Sigmoid colon (tissue), 7 donors: ENCODE results near the gene AQP1. TPM values are rescaled to one million over a fixed set of nuclear protein-coding genes. Genes with fewer than 3 reads are reported as not detected.

Experiments used
- DNase-seq: peaks from one replicate; pipeline ENCODE4 v3.0.0-alpha.2; 2019
- H3K27ac ChIP-seq, 4 donors: fragments of 200-600 bp; sonication (generic); one replicate each; pipeline ENCODE4 v1.5.1; 2016 to 2019; ENCODE audit warnings: mild to moderate bottlenecking in 1 of 4
- H3K27me3 ChIP-seq, 3 donors: fragments of 200-600 bp; sonication (generic); one replicate each; pipeline ENCODE4 v1.5.1; 2019; ENCODE audit warnings: mild to moderate bottlenecking in 1 of 3
- H3K36me3 ChIP-seq, 4 donors: fragments of 200-600 bp; sonication (generic); one replicate each; pipeline ENCODE4 v1.5.1; 2016 to 2019
- H3K4me1 ChIP-seq, 4 donors: fragments of 200-600 bp; sonication (generic); one replicate each; pipeline ENCODE4 v1.5.1; 2017 to 2019
- H3K4me3 ChIP-seq, 4 donors: fragments of 200-600 bp; sonication (generic); one replicate each; pipeline ENCODE4 v1.5.1; 2017 to 2019; ENCODE audit warnings: mild to moderate bottlenecking in 2 of 4, moderate library complexity in 1 of 4
- H3K9me3 ChIP-seq, 4 donors: fragments of 200-600 bp in 3 of 4; sonication (generic) in 3 of 4; one replicate each; pipeline versions ENCODE4 v1.5.1 to v1.6.1; 2013 to 2019
- CTCF ChIP-seq, 4 experiments: fragments of 450-650 bp in 3 of 4; fragments of 200-600 bp in 1 of 4; IDR thresholded peaks; one replicate each; pipeline ENCODE4 v1.5.1; 2016 to 2019; ENCODE audit warnings: antibody characterized with exemption in 4 of 4, mild to moderate bottlenecking in 3 of 4, moderate library complexity in 2 of 4
- EP300 ChIP-seq, 4 donors: sonication (generic); formaldehyde crosslinking; IDR thresholded peaks; one replicate each; pipeline ENCODE4 v1.6.1; 2017; ENCODE audit warnings: antibody characterized with exemption in 4 of 4
- POLR2A ChIP-seq, 2 donors: fragments of 450-650 bp; IDR thresholded peaks; one replicate each; pipeline ENCODE4 v1.6.1; 2016; ENCODE audit warnings: antibody characterized with exemption in 2 of 2, mild to moderate bottlenecking in 2 of 2, moderate library complexity in 2 of 2
- POLR2AphosphoS5 ChIP-seq, 4 donors: sonication (generic); formaldehyde crosslinking; IDR thresholded peaks; one replicate each; pipeline ENCODE4 v1.6.1; 2017; ENCODE audit warnings: antibody characterized with exemption in 4 of 4
- WGBS, 2 donors: extraction: QIAGEN DNeasy Blood & Tissue Kit; methylation state at CpG; one replicate each; pipeline ENCODE4 v1.1.7; 2013; 5-methylcytosine and 5-hydroxymethylcytosine counted together
- intact Hi-C: fragments of 100-400 bp; cut with DNase I; formaldehyde crosslinking; loops from one replicate; pipeline ENCODE4 v1.15.1; 2023
- polyA plus RNA-seq, 3 donors: library from polyadenylated mRNA; stranded (reverse); fragments of 200-250 nt; gene quantifications; one replicate each; pipeline ENCODE4 v1.2.3, GENCODE V29; 2013
- total RNA-seq, 4 donors: library from RNA; depleted of rRNA; stranded (reverse); fragments of >200 nt; gene quantifications; one replicate each; pipeline ENCODE4 v1.1.0, GENCODE V29; 2016
- donor health status: healthy with polysubstance abuse.
- donor health status: Bipolar disorder and iron deficiency.
- donor health status: healthy.

The AQP1 gene
- total and polyA plus RNA-seq, 7 donors = 3.7 to 191 (median 66.0) TPM

- Histone ChIP-seq H3K4me1 (peaks cover 0 to 7% (median 2%) of the 10 kb centered on the region in 4 donors), H3K27me3 (no peaks in the 10 kb centered on the region), H3K27ac (peak overlapping the region in 1 of 4 donors; percentile 28), H3K4me3 (no peak overlapping the region), H3K36me3 (no peaks in the 10 kb centered on the region), H3K9me3 (no peaks in the 10 kb centered on the region)
- DNase-seq = no peak
- WGBS, 2 donors = 79 to 86% methylated on average over 12 of the region's 12 CpGs
- intact Hi-C loops = no loop called here
- TF ChIP-seq POLR2AphosphoS5 (IDR thresholded peaks at IDR 0.05) (no peak), POLR2A (IDR thresholded peaks at IDR 0.05) (no peak), CTCF (IDR thresholded peaks at IDR 0.05) (no peak), EP300 (IDR thresholded peaks at IDR 0.05) (no peak)
Observed at GRCh38 chr7:30898411-30898810, 13.2 kb upstream of the AQP1 start.

GRCh38 chr7:30899066-30899465 is 12.6 kb upstream of the AQP1 start:
- intact Hi-C loops = no loop called here
- H3K4me1 ChIP-seq = peaks cover 0 to 7% (median 2%) of the 10 kb centered on the region in 4 donors
- H3K9me3 ChIP-seq = no peaks in the 10 kb centered on the region
- no peak for DNase-seq
- H3K27me3 ChIP-seq = no peaks in the 10 kb centered on the region
- no peak overlapping the region for H3K4me3 ChIP-seq
- no peak overlapping the region for H3K27ac ChIP-seq
- TF ChIP-seq POLR2AphosphoS5 (IDR thresholded peaks at IDR 0.05) (no peak), CTCF (IDR thresholded peaks at IDR 0.05) (no peak), EP300 (IDR thresholded peaks at IDR 0.05) (no peak)
- 95 to 96% methylated on average over 7 of the region's 7 CpGs for WGBS, 2 donors
- no peaks in the 10 kb centered on the region for H3K36me3 ChIP-seq

- Histone ChIP-seq H3K4me1 (peaks cover 0 to 8% (median 2%) of the 10 kb centered on the region in 4 donors), H3K27me3 (no peaks in the 10 kb centered on the region), H3K27ac (peak overlapping the region in 3 of 4 donors; percentile 14 to 72 (median 28)), H3K36me3 (no peaks in the 10 kb centered on the region), H3K4me3 (no peak overlapping the region), H3K9me3 (no peaks in the 10 kb centered on the region)
- DNase-seq = no peak
- intact Hi-C loops = no loop called here
- TF ChIP-seq EP300 (IDR thresholded peaks at IDR 0.05) = no peak
- no peak for TF ChIP-seq POLR2A (IDR thresholded peaks at IDR 0.05)
- no peak for TF ChIP-seq CTCF (IDR thresholded peaks at IDR 0.05)
- TF ChIP-seq POLR2AphosphoS5 (IDR thresholded peaks at IDR 0.05) = no peak
- WGBS, 2 donors = 62 to 74% methylated on average over 6 of the region's 6 CpGs
Observed at GRCh38 chr7:30899630-30900029, 12.0 kb upstream of the AQP1 start.

DNA sequence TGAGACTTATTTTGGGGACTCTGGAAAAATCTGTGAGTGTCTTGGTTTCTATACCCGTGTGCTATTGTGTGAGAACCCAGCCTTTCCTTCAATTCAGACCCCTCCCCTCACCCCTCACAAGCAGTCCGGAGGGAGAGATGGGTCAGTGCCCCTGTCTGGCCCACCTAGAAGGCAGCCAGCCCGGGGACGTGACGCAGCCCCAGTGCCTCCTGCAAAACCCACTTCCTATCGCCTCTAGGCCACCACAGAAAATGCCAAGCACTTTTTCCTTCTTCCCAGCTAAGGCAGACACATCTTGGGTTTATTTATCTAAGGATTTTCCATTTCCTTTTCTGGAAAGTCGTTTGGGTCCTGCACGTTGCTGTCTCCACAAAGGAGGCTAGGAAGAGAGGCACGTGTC is 11.6 kb upstream of the AQP1 start:
- H3K4me3 ChIP-seq = no peak overlapping the region
- H3K27ac ChIP-seq = peak overlapping the region in 3 of 4 donors; percentile 14 to 72 (median 28)
- WGBS, 2 donors = 67 to 73% methylated on average over 9 of the region's 9 CpGs
- no peaks in the 10 kb centered on the region for H3K27me3 ChIP-seq
- peaks cover 0 to 13% (median 4%) of the 10 kb centered on the region in 4 donors for H3K4me1 ChIP-seq
- no peak for TF ChIP-seq EP300 (IDR thresholded peaks at IDR 0.05)
- no peak for TF ChIP-seq CTCF (IDR thresholded peaks at IDR 0.05)
- TF ChIP-seq POLR2AphosphoS5 (IDR thresholded peaks at IDR 0.05) = no peak
- TF ChIP-seq POLR2A (IDR thresholded peaks at IDR 0.05) = no peak
- no peaks in the 10 kb centered on the region for H3K9me3 ChIP-seq
- no peak for DNase-seq
- H3K36me3 ChIP-seq = no peaks in the 10 kb centered on the region
- intact Hi-C loops = no loop called here

DNA sequence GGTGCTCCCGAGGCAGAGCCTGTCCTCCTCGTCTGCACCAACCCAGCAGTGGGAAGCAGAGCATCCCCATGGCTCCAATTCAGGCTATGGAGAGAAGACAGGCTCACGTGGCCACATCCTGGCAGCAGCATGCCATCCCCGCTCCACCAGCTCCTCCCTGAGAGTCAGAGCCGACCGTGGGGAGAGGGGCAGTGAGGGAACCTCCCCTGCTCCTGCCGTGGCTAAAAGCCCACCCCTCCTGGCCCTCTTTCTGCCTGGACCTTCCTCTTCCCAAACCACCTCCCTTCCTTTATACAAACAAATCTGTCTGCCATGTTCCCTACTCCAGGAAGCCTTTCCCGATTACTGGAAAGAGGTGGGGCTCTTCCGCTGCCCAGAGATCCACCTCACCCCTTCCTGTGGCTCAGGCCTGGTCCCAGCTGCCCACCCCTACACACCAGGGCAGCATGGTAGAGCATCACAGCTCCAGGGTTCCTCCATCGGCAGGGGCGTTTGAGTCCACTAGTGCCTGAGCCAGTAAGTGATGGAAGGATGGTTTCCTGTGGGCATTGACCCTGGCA is 10.8 kb upstream of the AQP1 start:
- Histone ChIP-seq H3K36me3 (no peaks in the 10 kb centered on the region), H3K4me1 (peaks cover 0 to 21% (median 12%) of the 10 kb centered on the region in 4 donors), H3K9me3 (no peaks in the 10 kb centered on the region), H3K27me3 (no peaks in the 10 kb centered on the region), H3K4me3 (no peak overlapping the region), H3K27ac (peak overlapping the region in 2 of 4 donors; percentile 28 to 72)
- TF ChIP-seq CTCF (IDR thresholded peaks at IDR 0.05) (no peak), POLR2AphosphoS5 (IDR thresholded peaks at IDR 0.05) (no peak), EP300 (IDR thresholded peaks at IDR 0.05) (no peak), POLR2A (IDR thresholded peaks at IDR 0.05) (no peak)
- intact Hi-C loops = no loop called here
- 86 to 89% methylated on average over 11 of the region's 11 CpGs for WGBS, 2 donors
- DNase-seq = no peak
